ENCODE data around the gene BOLA1.

BOLA1 gene

GRCh38 chr1:149928401-149928724 is 29.0 kb downstream of the BOLA1 start:
- no peak for TF ChIP-seq CTCF (IDR thresholded peaks at IDR 0.05)
- no peak for DNase-seq
- H3K9me3 Mint-ChIP-seq = no peaks in the 10 kb centered on the region
- peaks cover 50% of the 10 kb centered on the region for H3K4me1 Mint-ChIP-seq
- H3K27ac Mint-ChIP-seq = peak overlapping the region; percentile 98
- H3K4me3 Mint-ChIP-seq = peak overlapping the region; percentile 100
- H3K36me3 Mint-ChIP-seq (ENCODE audit: low read depth) = peaks cover 40% of the 10 kb centered on the region
- peaks cover 5% of the 10 kb centered on the region for H3K27me3 Mint-ChIP-seq (ENCODE audit: low read depth, poor library complexity)

GRCh38 chr1:149929856-149930255 is 30.5 kb downstream of the BOLA1 start:
- DNase-seq = no peak
- Mint-ChIP-seq H3K4me3 (no peak overlapping the region), H3K27ac (peak overlapping the region; percentile 55), H3K36me3 (ENCODE audit: low read depth) (peaks cover 25% of the 10 kb centered on the region), H3K4me1 (peaks cover 45% of the 10 kb centered on the region), H3K9me3 (no peaks in the 10 kb centered on the region), H3K27me3 (ENCODE audit: low read depth, poor library complexity) (peaks cover 5% of the 10 kb centered on the region)
- TF ChIP-seq CTCF (IDR thresholded peaks at IDR 0.05) = no peak

- Mint-ChIP-seq H3K4me1 (peaks cover 40% of the 10 kb centered on the region), H3K36me3 (ENCODE audit: low read depth) (peaks cover 10% of the 10 kb centered on the region), H3K9me3 (no peaks in the 10 kb centered on the region), H3K27me3 (ENCODE audit: low read depth, poor library complexity) (peaks cover 5% of the 10 kb centered on the region), H3K4me3 (no peak overlapping the region), H3K27ac (no peak overlapping the region)
- no peak for TF ChIP-seq CTCF (IDR thresholded peaks at IDR 0.05)
- DNase-seq = no peak
Measured at GRCh38 chr1:149931212-149931790, 31.9 kb downstream of the BOLA1 start.

GRCh38 chr1:149932474-149932873 is 33.1 kb downstream of the BOLA1 start:
- DNase-seq = no peak
- Mint-ChIP-seq H3K4me3 (no peak overlapping the region), H3K36me3 (ENCODE audit: low read depth) (peaks cover 10% of the 10 kb centered on the region), H3K4me1 (peaks cover 42% of the 10 kb centered on the region), H3K27ac (no peak overlapping the region), H3K9me3 (no peaks in the 10 kb centered on the region), H3K27me3 (ENCODE audit: low read depth, poor library complexity) (peaks cover 5% of the 10 kb centered on the region)
- TF ChIP-seq CTCF (IDR thresholded peaks at IDR 0.05) = no peak

GRCh38 chr1:149933208-149933607 is 33.8 kb downstream of the BOLA1 start:
- no peak for DNase-seq
- H3K36me3 Mint-ChIP-seq (ENCODE audit: low read depth) = peaks cover 10% of the 10 kb centered on the region
- H3K27ac Mint-ChIP-seq = no peak overlapping the region
- no peaks in the 10 kb centered on the region for H3K9me3 Mint-ChIP-seq
- peaks cover 5% of the 10 kb centered on the region for H3K27me3 Mint-ChIP-seq (ENCODE audit: low read depth, poor library complexity)
- no peak for TF ChIP-seq CTCF (IDR thresholded peaks at IDR 0.05)
- H3K4me1 Mint-ChIP-seq = peaks cover 42% of the 10 kb centered on the region
- no peak overlapping the region for H3K4me3 Mint-ChIP-seq

GRCh38 chr1:149934356-149934755 is 35.0 kb downstream of the BOLA1 start:
- H3K36me3 Mint-ChIP-seq (ENCODE audit: low read depth) = peaks cover 10% of the 10 kb centered on the region
- no peak overlapping the region for H3K27ac Mint-ChIP-seq

More at GRCh38 chr1:149934356-149934755, 35.0 kb downstream of the BOLA1 start:
- no peaks in the 10 kb centered on the region for H3K9me3 Mint-ChIP-seq
- no peak for DNase-seq
- H3K27me3 Mint-ChIP-seq (ENCODE audit: low read depth, poor library complexity) = peaks cover 4% of the 10 kb centered on the region
- TF ChIP-seq CTCF (IDR thresholded peaks at IDR 0.05) = no peak
- no peak overlapping the region for H3K4me3 Mint-ChIP-seq
- H3K4me1 Mint-ChIP-seq = peaks cover 38% of the 10 kb centered on the region

Measured in nephron progenitor cell (in vitro differentiated cells).